GM12873 (cell line): ENCODE measurements around the gene ATP5F1B.
A peak's percentile ranks its signal among the peaks of the same experiment; 100 is the strongest.

Experiments
- TF ChIP-seq, protein P1 (sequence below): IDR thresholded peaks from 2 replicates; pipeline ENCODE4 v1.5.1; 2012; ENCODE audit warnings: low read depth, mild to moderate bottlenecking, moderate library complexity, low read length, control low read depth; ENCODE audit not compliant: insufficient read depth; ENCODE audit errors: missing control alignments

ATP5F1B gene

DNA sequence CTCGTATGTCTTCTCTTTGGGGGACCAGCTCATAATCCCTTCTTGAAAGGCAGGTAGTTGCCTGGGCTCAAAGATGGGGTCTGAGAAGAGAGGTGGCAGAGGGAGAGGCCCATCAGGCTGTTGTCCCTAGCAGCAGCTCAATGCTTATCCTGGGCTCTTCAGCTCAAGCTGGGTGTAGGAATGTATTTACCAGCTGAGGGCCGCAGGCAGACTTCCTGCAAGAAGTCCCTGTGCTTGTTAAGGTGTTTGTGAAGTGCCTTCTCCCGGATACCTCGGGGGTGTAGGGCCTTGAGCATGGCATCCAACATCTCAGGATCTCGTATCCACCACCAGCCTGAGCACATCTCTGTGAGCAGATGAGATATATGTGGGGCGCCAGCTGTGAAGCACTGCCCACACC, 45.0 kb downstream of the ATP5F1B start:
- TF ChIP-seq, protein P1, sequence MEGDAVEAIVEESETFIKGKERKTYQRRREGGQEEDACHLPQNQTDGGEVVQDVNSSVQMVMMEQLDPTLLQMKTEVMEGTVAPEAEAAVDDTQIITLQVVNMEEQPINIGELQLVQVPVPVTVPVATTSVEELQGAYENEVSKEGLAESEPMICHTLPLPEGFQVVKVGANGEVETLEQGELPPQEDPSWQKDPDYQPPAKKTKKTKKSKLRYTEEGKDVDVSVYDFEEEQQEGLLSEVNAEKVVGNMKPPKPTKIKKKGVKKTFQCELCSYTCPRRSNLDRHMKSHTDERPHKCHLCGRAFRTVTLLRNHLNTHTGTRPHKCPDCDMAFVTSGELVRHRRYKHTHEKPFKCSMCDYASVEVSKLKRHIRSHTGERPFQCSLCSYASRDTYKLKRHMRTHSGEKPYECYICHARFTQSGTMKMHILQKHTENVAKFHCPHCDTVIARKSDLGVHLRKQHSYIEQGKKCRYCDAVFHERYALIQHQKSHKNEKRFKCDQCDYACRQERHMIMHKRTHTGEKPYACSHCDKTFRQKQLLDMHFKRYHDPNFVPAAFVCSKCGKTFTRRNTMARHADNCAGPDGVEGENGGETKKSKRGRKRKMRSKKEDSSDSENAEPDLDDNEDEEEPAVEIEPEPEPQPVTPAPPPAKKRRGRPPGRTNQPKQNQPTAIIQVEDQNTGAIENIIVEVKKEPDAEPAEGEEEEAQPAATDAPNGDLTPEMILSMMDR = no peak

DNA sequence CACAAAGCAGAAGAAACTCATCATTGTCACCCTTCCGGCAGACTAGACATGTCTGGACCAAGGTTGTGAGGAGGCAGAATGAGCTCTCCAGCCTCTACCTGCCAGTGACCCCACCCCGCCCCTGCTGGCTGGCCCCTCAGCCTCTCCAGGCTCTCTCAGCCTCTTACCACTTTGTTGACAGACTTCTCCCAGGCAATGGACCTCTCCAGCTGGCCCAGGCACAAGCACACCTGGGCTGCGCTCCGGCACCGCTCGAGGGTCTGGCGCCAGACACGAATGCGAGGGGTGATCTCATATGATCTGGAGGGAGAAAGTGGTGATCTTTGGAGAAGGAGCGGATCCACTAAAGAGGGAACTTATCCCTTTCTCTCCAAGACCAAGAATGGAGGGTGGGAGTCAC, 46.0 kb downstream of the ATP5F1B start:
- TF ChIP-seq, protein P1 = no peak

- TF ChIP-seq, protein P1 = no peak
Measured at GRCh38 chr12:56599041-56599440, 46.7 kb downstream of the ATP5F1B start.

- TF ChIP-seq, protein P1 = no peak
Measured at GRCh38 chr12:56596815-56597214, 49.0 kb downstream of the ATP5F1B start.

DNA sequence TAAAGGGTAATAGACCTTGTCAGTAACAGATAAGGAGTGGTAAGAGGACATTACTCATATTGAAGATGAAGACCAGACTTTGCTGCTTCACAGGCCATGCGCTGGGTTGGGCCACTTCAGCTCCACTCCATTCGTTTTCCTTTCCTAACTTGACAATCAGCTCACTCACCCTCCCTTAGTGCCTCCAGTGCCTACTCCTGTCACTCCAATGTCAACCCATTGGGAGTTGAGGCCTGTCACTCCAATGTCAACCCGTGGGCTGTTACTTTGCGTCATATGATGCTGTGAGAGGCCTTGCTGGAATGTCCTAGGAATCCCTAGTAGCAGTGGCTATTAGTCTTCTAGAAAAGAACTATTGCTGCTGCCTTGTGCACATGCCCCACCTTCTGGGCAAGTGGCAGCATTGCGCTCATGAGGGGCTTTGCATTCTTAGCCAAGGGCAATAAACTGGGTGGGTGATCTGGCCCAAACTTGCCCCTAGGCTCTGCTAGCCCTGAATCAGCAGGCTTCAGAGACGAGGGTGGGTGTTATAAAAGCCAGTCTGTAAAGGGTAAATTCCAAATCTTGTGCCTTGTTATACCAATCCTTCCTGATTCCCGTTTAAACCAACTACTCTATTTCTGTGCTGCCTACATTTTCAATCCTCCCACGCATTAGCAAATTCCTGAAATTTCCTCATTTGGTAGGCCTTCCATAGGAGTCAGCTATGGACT, 51.7 kb downstream of the ATP5F1B start:
- TF ChIP-seq, protein P1 = peak; percentile 95

DNA sequence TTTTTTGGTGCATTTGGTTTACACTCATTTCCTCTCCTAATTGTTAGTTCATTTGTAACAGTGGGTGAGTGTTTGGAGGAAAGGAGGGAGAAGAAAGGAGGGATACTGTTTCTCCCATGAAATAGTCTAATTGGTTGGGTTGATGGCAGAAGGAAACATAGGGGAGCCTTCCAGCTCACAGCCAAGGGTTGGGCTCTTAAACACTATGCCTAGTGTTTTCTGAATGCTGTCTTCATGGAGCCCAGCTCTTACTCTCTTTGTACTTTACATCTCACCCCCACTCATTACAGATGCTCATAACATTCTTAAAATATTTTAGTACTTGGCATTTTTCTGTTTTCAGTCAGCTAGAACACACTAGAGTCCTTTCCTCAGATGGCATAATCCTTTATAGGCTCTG, 53.8 kb downstream of the ATP5F1B start:
- TF ChIP-seq, protein P1 = no peak

GRCh38 chr12:56591126-56591525, 54.7 kb downstream of the ATP5F1B start:
- TF ChIP-seq, protein P1 = no peak
